WTC11 (cell line): ENCODE results near the gene WNT7A. TPM values are rescaled to one million over a fixed set of nuclear protein-coding genes. Genes with fewer than 3 reads are reported as not detected.

Experiments used
- ATAC-seq: fragments of 200-7000 bp; cut with Tn5 transposase; 2 replicates; pipeline ENCODE4 v1.10.0; 2021; ENCODE audit warnings: mild to moderate bottlenecking, moderate library complexity
- CTCF ChIA-PET: fragments of 300-600 bp; sonication (Branson Sonifier 250); formaldehyde crosslinking; loops from one replicate; lab custom pipeline; 2021; ENCODE audit warnings: antibody characterized with exemption; lab: Charles Lee
- POLR2A ChIA-PET: fragments of 350-600 bp; sonication (Branson Sonifier 250); formaldehyde crosslinking; loops from one replicate; lab custom pipeline; 2021; ENCODE audit warnings: antibody characterized with exemption; lab: Charles Lee
- DNase-seq: peaks from one replicate; pipeline ENCODE4 v3.0.0; 2021; ENCODE audit warnings: low spot score
- H3K27ac Mint-ChIP-seq: 2 replicates; pipeline ENCODE4 v1.8.0; 2021; ENCODE audit warnings: mixed read lengths
- H3K27me3 Mint-ChIP-seq: 2 replicates; pipeline ENCODE4 v1.8.0; 2021; ENCODE audit warnings: low read depth, mild to moderate bottlenecking, moderate library complexity, mixed read lengths
- H3K36me3 Mint-ChIP-seq: 2 replicates; pipeline ENCODE4 v1.8.0; 2021; ENCODE audit warnings: mixed read lengths
- H3K4me1 Mint-ChIP-seq: 2 replicates; pipeline ENCODE4 v1.8.0; 2022; ENCODE audit warnings: mixed read lengths
- H3K4me3 Mint-ChIP-seq: 2 replicates; pipeline ENCODE4 v1.8.0; 2021; ENCODE audit warnings: mild to moderate bottlenecking, moderate library complexity, mixed read lengths
- H3K9me3 Mint-ChIP-seq: 2 replicates; pipeline ENCODE4 v1.8.0; 2021; ENCODE audit warnings: mixed read lengths
- ATF1 ChIP-seq: sonication (generic); formaldehyde crosslinking; IDR thresholded peaks from 2 replicates; pipeline ENCODE4 v1.8.1; 2023; ENCODE audit warnings: mild to moderate bottlenecking, moderate library complexity, missing genetic modification reagents
- JAZF1 ChIP-seq: fragments of 250-450 bp; sonication (Bioruptor Pico); IDR thresholded peaks from 2 replicates; pipeline ENCODE4 v1.9.0; 2021; ENCODE audit warnings: moderate library complexity, mild to moderate bottlenecking, inconsistent platforms
- JUN ChIP-seq: sonication (generic); formaldehyde crosslinking; IDR thresholded peaks from 2 replicates; pipeline ENCODE4 v1.8.0; 2023; ENCODE audit warnings: mild to moderate bottlenecking, missing genetic modification reagents
- NR1H2 ChIP-seq: sonication (generic); formaldehyde crosslinking; IDR thresholded peaks from 2 replicates; pipeline ENCODE4 v1.9.0; 2021; ENCODE audit warnings: mild to moderate bottlenecking, moderate library complexity, missing genetic modification reagents
- OVOL2 ChIP-seq: fragments of 250-450 bp; sonication (Bioruptor Pico); IDR thresholded peaks from 2 replicates; pipeline ENCODE4 v1.9.0; 2021; ENCODE audit warnings: mild to moderate bottlenecking, borderline replicate concordance
- RORB ChIP-seq: fragments of 250-450 bp; sonication (Bioruptor Pico); IDR thresholded peaks from 2 replicates; pipeline ENCODE4 v1.9.0; 2021; ENCODE audit warnings: mild to moderate bottlenecking
- SP1 ChIP-seq: sonication (generic); formaldehyde crosslinking; conservative IDR thresholded peaks from 2 replicates; pipeline ENCODE4 v1.8.1; 2022; ENCODE audit warnings: missing genetic modification reagents
- TCF7 ChIP-seq: sonication (generic); formaldehyde crosslinking; IDR thresholded peaks from 2 replicates; pipeline ENCODE4 v1.8.0; 2022; ENCODE audit warnings: mild to moderate bottlenecking, low read depth, missing genetic modification reagents, moderate library complexity
- TEAD4 ChIP-seq: sonication (generic); formaldehyde crosslinking; IDR thresholded peaks from 2 replicates; pipeline ENCODE4 v1.8.0; 2022; ENCODE audit warnings: mild to moderate bottlenecking, missing genetic modification reagents
- ZNF138 ChIP-seq: sonication (generic); formaldehyde crosslinking; conservative IDR thresholded peaks from 2 replicates; pipeline ENCODE4 v1.8.1; 2022; ENCODE audit warnings: mild to moderate bottlenecking, moderate library complexity, missing genetic modification reagents
- ZNF219 ChIP-seq: sonication (generic); formaldehyde crosslinking; IDR thresholded peaks from 2 replicates; pipeline ENCODE4 v1.8.0; 2023; ENCODE audit warnings: missing genetic modification reagents, mild to moderate bottlenecking, borderline replicate concordance
- ZNF263 ChIP-seq: sonication (generic); formaldehyde crosslinking; IDR thresholded peaks from 2 replicates; pipeline ENCODE4 v1.8.1; 2022; ENCODE audit warnings: low read depth, mild to moderate bottlenecking, moderate library complexity, missing genetic modification reagents
- ZNF416 ChIP-seq: fragments of 250-450 bp; sonication (Bioruptor Pico); IDR thresholded peaks from 2 replicates; pipeline ENCODE4 v1.9.0; 2021; ENCODE audit warnings: mild to moderate bottlenecking, inconsistent platforms
- ZNF671 ChIP-seq: fragments of 250-450 bp; sonication (Bioruptor Pico); IDR thresholded peaks from 2 replicates; pipeline ENCODE4 v1.8.0; 2021; ENCODE audit warnings: mild to moderate bottlenecking
- ZSCAN18 ChIP-seq: fragments of 250-450 bp; sonication (Bioruptor Pico); IDR thresholded peaks from 2 replicates; pipeline ENCODE4 v2.1.2; 2022; ENCODE audit warnings: mild to moderate bottlenecking, moderate library complexity
- total RNA-seq: library from RNA; stranded (reverse); gene quantifications from 3 replicates; pipeline ENCODE4 v1.2.3, GENCODE V29; 2021
- TF ChIP-seq, protein P1 (sequence below): fragments of 250-450 bp; sonication (Bioruptor Pico); IDR thresholded peaks from 2 replicates; pipeline ENCODE4 v1.9.0; 2021; ENCODE audit warnings: mild to moderate bottlenecking, borderline replicate concordance
- TF ChIP-seq, protein P2 (sequence below): sonication (generic); formaldehyde crosslinking; IDR thresholded peaks from 2 replicates; pipeline ENCODE4 v1.8.0; 2023; ENCODE audit warnings: missing genetic modification reagents, mild to moderate bottlenecking, borderline replicate concordance
- TF ChIP-seq, protein P3 (sequence below): fragments of 250-450 bp; sonication (Bioruptor Pico); IDR thresholded peaks from 2 replicates; pipeline ENCODE4 v1.8.0; 2021; ENCODE audit warnings: mild to moderate bottlenecking

Gene WNT7A
- total RNA-seq, 1 experiment from 2014 or later, result 0.04 TPM

DNA sequence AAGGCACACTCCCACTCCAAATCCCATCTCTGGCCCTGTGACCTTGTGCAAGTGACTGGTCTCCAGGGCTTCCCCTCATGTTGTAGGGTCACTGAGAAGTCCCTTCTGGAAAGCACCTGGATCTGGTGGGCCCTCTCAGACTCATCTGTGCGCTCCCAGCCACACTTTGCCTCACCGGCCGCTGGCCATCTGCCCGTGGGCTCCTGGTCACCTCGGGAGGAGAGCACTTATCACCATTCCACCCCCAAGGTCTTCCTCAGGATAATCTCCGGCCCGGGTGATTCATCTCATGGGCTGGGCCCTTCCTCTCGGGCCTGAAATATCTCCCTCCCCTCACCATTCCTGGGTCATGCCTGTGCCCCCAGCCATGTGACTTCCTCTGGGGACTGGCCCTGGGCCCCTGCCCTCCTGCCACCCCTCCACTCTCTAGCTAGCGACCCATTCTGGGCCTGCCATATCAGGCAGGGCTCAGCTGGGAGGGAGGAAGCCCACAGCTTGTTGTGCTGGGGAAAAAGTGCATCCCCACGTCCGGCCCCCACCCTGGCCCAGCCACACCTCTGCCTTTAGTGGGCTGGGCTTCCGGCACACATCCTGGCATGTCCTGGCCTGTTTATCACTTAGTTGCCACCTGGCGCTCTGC, 10.6 kb upstream of the WNT7A start:
- Mint-ChIP-seq H3K27me3 (peaks cover 55% of the 10 kb centered on the region), H3K4me1 (peaks cover 6% of the 10 kb centered on the region), H3K36me3 (no peaks in the 10 kb centered on the region), H3K27ac (no peak overlapping the region), H3K9me3 (peaks cover 4% of the 10 kb centered on the region; the same call in 1 of the 2 replicates), H3K4me3 (no peak overlapping the region)
- no peak for ATAC-seq
- ChIA-PET CTCF (interaction anchor here (1.6 to 3.3 kb wide), 2 partner anchors 10 to 233 kb away, joined by 3 to 25 read pairs; partner anchors contain the start of gene WNT7A), POLR2A (no interaction called here)
- no peak for DNase-seq
- TF ChIP-seq ZNF263 (CRISPR knock-in tag) (no peak), RORB (no peak), ZSCAN18 (CRISPR knock-in tag) (no peak), NR1H2 (CRISPR knock-in tag) (no peak), JUN (CRISPR knock-in tag) (no peak)

DNA sequence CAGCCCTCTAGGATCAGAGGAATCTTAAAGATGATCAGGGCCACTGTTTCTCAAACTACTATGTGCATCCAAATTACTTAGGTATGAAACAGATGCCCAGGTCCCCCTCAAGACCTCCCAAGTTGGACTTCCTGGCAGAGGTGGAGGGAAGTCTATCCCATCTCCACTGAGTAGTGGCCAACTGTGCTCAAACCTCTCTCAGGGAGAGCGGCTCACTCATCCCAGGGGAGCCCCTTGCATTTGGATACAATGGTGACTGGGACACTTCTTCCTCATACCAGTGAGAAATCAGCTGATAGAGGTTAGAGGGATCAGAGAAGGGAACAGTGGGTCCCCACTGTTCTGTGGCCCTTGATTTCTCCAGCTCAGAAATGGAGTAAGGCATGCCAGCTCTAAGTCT, 8.7 kb upstream of the WNT7A start:
- H3K4me1 Mint-ChIP-seq, result no peaks in the 10 kb centered on the region
- no peak overlapping the region for H3K27ac Mint-ChIP-seq
- H3K4me3 Mint-ChIP-seq, result no peak overlapping the region
- H3K36me3 Mint-ChIP-seq, result no peaks in the 10 kb centered on the region
- peaks cover 4% of the 10 kb centered on the region; the same call in 1 of the 2 replicates for H3K9me3 Mint-ChIP-seq
- ATAC-seq (no peak), DNase-seq (no peak)
- CTCF ChIA-PET, result interaction anchor here (1.0 to 3.4 kb wide), 4 partner anchors 231 to 315 kb away, joined by 3 to 24 read pairs (median 7); no protein-coding TSS in a partner anchor
- POLR2A ChIA-PET, result no interaction called here
- no peak for TF ChIP-seq JAZF1 (CRISPR knock-in tag)
- no peak for TF ChIP-seq OVOL2 (CRISPR knock-in tag)
- TF ChIP-seq TEAD4 (CRISPR knock-in tag), result no peak
- TF ChIP-seq SP1, result no peak
- TF ChIP-seq TCF7 (CRISPR knock-in tag), result no peak
- TF ChIP-seq ZNF219, result no peak
- no peak for TF ChIP-seq JUN (CRISPR knock-in tag)
- peaks cover 53% of the 10 kb centered on the region for H3K27me3 Mint-ChIP-seq

- ATAC-seq (no peak), DNase-seq (no peak)
- no peaks in the 10 kb centered on the region for H3K36me3 Mint-ChIP-seq
- H3K27me3 Mint-ChIP-seq, result peaks cover 61% of the 10 kb centered on the region
- ChIA-PET POLR2A (no interaction called here), CTCF (interaction anchor here (1.2 to 3.4 kb wide), 4 partner anchors 9 to 316 kb away, joined by 3 to 24 read pairs (median 8); no protein-coding TSS in a partner anchor)
- H3K4me3 Mint-ChIP-seq, result no peak overlapping the region
- no peaks in the 10 kb centered on the region for H3K4me1 Mint-ChIP-seq
- H3K27ac Mint-ChIP-seq, result no peak overlapping the region
- TF ChIP-seq, protein P1, sequence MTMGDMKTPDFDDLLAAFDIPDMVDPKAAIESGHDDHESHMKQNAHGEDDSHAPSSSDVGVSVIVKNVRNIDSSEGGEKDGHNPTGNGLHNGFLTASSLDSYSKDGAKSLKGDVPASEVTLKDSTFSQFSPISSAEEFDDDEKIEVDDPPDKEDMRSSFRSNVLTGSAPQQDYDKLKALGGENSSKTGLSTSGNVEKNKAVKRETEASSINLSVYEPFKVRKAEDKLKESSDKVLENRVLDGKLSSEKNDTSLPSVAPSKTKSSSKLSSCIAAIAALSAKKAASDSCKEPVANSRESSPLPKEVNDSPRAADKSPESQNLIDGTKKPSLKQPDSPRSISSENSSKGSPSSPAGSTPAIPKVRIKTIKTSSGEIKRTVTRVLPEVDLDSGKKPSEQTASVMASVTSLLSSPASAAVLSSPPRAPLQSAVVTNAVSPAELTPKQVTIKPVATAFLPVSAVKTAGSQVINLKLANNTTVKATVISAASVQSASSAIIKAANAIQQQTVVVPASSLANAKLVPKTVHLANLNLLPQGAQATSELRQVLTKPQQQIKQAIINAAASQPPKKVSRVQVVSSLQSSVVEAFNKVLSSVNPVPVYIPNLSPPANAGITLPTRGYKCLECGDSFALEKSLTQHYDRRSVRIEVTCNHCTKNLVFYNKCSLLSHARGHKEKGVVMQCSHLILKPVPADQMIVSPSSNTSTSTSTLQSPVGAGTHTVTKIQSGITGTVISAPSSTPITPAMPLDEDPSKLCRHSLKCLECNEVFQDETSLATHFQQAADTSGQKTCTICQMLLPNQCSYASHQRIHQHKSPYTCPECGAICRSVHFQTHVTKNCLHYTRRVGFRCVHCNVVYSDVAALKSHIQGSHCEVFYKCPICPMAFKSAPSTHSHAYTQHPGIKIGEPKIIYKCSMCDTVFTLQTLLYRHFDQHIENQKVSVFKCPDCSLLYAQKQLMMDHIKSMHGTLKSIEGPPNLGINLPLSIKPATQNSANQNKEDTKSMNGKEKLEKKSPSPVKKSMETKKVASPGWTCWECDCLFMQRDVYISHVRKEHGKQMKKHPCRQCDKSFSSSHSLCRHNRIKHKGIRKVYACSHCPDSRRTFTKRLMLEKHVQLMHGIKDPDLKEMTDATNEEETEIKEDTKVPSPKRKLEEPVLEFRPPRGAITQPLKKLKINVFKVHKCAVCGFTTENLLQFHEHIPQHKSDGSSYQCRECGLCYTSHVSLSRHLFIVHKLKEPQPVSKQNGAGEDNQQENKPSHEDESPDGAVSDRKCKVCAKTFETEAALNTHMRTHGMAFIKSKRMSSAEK (CRISPR knock-in tag), result no peak
- TF ChIP-seq ZNF138 (CRISPR knock-in tag) (no peak), ZNF416 (CRISPR knock-in tag) (no peak), ATF1 (no peak), ZNF671 (CRISPR knock-in tag) (no peak)
- TF ChIP-seq, protein P2, sequence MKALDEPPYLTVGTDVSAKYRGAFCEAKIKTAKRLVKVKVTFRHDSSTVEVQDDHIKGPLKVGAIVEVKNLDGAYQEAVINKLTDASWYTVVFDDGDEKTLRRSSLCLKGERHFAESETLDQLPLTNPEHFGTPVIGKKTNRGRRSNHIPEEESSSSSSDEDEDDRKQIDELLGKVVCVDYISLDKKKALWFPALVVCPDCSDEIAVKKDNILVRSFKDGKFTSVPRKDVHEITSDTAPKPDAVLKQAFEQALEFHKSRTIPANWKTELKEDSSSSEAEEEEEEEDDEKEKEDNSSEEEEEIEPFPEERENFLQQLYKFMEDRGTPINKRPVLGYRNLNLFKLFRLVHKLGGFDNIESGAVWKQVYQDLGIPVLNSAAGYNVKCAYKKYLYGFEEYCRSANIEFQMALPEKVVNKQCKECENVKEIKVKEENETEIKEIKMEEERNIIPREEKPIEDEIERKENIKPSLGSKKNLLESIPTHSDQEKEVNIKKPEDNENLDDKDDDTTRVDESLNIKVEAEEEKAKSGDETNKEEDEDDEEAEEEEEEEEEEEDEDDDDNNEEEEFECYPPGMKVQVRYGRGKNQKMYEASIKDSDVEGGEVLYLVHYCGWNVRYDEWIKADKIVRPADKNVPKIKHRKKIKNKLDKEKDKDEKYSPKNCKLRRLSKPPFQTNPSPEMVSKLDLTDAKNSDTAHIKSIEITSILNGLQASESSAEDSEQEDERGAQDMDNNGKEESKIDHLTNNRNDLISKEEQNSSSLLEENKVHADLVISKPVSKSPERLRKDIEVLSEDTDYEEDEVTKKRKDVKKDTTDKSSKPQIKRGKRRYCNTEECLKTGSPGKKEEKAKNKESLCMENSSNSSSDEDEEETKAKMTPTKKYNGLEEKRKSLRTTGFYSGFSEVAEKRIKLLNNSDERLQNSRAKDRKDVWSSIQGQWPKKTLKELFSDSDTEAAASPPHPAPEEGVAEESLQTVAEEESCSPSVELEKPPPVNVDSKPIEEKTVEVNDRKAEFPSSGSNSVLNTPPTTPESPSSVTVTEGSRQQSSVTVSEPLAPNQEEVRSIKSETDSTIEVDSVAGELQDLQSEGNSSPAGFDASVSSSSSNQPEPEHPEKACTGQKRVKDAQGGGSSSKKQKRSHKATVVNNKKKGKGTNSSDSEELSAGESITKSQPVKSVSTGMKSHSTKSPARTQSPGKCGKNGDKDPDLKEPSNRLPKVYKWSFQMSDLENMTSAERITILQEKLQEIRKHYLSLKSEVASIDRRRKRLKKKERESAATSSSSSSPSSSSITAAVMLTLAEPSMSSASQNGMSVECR, result no peak
- TF ChIP-seq, protein P3, sequence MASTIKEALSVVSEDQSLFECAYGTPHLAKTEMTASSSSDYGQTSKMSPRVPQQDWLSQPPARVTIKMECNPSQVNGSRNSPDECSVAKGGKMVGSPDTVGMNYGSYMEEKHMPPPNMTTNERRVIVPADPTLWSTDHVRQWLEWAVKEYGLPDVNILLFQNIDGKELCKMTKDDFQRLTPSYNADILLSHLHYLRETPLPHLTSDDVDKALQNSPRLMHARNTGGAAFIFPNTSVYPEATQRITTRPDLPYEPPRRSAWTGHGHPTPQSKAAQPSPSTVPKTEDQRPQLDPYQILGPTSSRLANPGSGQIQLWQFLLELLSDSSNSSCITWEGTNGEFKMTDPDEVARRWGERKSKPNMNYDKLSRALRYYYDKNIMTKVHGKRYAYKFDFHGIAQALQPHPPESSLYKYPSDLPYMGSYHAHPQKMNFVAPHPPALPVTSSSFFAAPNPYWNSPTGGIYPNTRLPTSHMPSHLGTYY, result no peak
- H3K9me3 Mint-ChIP-seq, result peaks cover 4% of the 10 kb centered on the region; the same call in 1 of the 2 replicates
Observed at GRCh38 chr3:13887495-13888300, 7.8 kb upstream of the WNT7A start.
